GM21515 (cell line): ENCODE results near the gene NUDT1.

Experiments used
- ATAC-seq: cut with Tn5 transposase; IDR thresholded peaks from one replicate; pipeline ENCODE4 v1.9.1; 2021; ENCODE audit not compliant: unreplicated experiment

Gene NUDT1

DNA sequence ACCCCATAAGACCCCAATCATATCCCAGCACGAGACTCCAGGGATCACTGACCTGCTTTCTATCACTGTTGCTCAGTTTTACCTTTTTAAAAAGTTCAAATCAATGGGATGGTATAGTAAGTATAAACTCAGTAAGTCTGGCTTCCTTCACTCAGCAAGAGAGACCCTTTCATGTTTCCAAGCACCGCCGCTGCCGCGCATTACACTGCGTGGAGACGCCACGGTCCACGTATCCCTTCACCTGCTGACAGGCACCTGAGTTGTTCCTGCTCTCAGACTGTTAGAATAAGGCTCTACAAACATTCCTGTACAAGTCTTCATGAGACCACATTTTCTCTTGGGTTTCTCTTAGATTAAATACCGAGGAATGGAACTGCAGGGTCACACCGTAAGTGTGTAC, 37.6 kb upstream of the NUDT1 start:
- no peak for ATAC-seq

DNA sequence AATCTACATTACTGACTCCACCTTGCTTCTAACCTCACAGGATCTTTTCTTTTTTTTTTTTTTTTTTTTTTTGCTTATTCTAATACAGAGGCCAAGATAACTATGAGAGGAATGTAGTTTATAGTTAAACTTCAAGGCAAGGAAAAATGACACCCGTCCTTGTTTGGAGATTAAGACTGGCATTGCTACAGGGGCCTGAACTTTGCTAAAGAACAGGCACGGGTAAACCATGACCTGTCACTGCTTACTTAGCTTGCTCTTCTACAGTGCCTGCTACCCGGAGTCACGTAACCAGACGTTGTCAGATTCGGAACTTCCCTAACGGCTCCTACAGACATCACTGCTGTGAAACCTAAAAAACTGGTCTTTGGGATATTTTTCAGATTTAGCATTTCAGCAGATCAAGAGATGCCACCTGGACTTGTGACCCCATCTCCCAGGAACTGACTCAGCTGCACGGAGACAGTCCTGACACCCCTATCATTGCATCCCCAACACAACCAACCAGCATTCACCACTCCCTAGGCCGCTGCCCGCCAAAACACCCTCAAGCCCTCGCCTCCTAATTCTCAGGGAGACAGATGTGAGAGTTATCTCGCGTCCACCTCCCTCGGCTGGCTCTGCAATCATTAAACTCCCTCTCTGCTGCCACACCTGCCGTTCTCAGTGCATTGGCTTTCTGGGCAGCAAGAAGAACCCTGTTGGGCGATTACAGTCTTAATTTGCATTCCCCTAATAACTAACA, 36.8 kb upstream of the NUDT1 start:
- no peak for ATAC-seq

DNA sequence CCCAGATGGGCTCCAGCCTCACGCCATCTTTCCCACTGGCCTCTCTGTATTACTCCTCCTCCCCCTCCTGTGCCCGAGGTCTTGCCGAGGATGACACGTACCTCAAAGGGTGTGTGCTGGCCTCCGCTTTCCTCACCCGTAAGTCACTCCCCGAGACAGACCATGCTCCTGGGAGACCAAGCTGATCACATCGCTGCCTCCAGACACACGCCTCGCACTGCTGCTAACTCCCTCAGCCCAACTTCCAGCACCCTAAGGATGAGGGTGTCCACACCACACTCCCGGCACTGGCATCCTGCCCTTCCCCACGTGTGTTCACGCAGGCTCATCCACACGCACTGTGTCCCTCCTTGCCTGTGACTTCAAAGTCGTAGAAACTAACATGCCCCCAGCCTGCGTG, 33.3 kb upstream of the NUDT1 start:
- no peak for ATAC-seq

DNA sequence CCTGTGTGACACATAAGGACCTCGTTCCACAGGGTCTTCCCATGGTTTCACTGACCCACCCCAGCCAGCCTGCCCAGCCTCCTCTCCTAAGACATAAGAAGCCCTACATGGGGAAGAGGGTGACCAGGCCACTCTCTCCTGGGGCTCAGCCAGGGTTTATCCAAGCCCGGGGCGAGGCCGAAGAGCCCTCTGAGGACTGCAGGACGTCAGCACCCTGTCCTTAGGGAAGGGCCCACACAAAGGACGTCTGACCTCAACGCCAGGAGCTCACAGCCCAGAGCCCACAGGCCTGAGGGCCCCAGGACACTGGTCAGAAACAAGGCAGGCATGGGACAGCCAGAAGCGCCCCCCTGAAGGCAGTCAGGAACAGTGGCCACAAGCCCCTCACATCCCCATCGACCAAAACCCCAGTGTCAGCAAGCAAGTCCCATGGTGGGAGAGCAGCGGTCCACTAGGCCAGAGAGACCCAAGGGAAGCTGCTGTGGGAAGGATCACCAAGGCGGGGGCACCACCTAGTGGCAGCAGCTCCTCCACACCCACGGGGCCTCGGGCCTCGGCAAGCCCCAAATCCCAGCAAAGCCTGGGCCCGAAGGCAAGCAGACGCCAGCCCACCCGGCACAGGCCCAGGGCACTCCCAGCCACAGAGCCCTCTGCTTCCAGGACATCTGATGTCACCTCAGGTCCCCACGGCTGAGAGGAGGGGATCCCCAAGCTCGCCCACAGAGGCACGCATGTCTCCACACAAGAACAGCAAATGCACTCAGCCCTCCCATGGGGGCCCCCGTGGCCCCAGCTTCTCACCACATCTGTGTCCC, 32.7 kb upstream of the NUDT1 start:
- no peak for ATAC-seq

DNA sequence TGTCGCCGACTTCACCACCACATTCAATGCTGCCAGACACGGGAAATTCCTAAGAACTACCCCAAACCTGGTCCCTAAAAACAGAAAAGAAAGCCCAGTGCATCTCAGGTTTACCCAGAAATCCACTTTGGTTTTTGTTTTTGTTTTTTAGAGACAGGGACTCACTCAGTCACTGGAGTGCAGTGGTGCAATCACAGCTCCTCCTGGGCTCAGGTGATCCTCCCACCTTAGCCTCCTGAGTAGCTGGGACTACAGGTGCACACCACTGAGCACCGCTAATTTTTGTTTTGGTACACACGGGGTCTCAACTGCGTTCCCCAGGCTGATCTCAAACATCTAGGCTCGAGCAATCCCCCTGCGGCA, 32.1 kb upstream of the NUDT1 start:
- no peak for ATAC-seq

DNA sequence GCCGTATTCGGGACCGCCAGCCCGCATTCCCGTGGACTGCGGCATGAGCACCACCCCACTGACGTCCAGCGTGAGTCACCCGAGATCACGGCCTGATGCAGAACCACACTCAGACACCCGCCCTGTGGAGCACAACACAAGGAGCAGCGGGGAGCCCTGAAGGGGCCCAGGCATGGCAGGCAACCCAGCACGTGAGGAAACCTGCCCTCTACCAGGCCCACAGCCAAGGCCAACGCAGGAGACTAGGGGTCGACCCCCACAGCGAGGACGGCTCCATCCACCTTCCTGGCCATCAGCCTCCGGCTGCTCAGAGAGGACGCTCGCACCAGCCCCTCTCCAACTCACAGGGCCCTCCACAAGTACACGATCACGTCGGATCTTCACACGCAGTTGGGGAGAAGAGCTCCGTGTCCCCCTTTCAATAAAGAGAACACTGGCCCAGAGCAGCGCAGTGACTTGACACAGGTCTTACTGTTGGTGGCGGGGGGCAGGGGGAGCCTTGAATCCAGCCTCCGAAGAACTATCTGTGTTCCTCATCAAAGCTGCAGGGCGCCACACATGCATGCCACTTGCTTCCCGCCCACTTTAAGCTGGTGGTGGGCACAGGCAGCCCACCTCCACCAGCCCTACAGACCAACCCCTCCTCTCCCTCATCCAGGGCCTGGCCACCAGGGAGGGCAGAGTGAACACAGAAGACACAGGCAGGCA, 31.3 kb upstream of the NUDT1 start:
- ATAC-seq: no peak

DNA sequence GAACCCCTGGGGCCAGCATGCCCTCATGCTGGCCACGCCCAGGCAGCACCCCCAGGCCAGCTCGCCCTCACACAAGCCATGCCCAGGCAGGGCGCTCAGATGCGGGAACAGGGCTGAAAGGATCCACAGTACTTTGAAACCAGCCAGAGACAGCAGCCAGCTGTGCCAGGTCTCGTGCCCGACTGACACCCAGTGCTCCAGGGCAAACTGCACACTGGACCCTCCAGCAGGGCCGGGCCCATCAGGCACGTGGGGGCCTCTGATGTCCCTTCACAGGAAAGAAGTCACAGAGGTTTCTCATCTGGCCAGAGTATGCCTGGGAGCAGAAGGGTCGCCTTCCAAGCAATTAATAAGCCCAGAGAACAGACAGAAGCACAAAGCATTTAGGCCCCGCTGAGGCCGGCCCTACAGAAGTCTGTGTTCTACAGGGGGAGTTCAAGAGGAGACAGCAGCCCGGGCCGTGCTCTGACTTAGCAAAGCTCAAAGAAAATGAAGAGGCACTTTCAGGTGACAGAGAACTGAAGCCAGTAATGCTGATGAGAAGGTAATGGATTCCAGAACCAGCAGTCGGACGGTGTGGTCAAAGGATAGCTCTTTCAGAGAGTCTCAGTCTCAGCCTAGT, 30.7 kb upstream of the NUDT1 start:
- ATAC-seq: no peak

DNA sequence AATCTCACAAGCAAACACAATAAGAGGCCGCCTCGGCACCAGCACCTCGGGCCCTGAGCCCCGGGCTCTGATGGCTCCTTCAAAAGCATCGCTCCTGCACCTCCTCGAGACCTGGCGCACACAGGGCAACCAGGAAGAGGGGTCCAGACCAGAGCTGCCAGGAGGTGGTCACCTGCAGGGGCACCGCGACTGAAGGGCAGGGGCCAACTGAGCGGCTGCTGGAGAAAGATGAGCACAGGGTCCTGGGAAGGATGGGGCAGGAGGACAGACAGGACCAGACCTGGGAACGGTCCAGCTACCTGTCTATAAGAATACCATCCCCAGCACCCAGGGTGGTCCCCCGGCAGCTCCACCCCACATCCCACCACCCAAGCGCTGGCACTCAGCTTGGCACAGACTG, 30.1 kb upstream of the NUDT1 start:
- ATAC-seq: no peak

DNA sequence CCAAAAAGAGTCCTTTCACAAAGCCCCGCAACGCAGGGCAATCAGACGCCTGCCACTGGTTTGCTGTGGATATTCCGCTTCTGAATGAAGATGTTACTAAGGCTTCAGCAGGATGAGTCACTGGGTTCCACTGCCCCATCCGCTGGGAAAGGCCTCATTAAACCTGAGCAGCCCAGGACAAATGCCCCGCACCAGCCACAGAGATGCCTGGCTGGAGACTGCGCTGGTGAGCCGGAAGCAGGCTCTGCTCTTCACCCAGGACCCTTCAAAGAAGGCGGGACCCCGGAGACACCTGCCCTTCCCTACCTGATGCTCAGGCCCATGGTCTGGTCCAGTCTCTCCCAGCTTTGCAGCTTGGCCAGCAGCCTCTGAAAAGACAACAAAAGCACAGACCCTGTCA, 29.1 kb upstream of the NUDT1 start:
- no peak for ATAC-seq

DNA sequence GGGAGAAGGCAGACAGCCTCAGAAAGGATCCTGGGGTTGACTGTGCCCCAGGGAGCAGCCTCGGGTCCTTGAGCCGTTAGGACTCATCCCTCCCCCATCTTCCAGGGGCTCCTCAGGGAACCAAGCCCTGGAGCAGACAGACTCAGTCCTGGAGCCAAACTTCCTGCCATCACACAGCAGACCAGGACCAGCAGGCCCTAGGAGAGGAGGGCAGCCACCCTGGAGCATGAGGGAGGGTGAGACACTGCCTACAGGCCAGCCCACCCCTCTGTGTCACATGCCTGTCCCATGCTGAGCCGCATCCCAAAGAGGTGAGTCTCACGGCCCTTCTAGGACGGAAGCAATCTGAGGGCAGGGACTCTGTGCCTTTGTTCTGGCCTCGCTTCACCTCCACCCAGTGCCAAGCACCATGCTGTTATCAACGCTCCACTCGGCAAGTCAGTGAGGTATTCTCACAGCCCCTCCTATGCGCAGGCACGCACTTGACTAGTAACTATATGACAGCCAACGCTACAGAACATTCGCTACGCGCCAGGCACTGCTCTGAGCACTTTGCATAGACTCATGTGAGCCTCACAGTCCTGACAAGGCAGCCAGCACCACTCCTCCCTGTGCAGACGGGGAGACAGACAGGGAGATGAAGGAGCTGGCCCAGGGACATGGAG, 28.3 kb upstream of the NUDT1 start:
- ATAC-seq: no peak

DNA sequence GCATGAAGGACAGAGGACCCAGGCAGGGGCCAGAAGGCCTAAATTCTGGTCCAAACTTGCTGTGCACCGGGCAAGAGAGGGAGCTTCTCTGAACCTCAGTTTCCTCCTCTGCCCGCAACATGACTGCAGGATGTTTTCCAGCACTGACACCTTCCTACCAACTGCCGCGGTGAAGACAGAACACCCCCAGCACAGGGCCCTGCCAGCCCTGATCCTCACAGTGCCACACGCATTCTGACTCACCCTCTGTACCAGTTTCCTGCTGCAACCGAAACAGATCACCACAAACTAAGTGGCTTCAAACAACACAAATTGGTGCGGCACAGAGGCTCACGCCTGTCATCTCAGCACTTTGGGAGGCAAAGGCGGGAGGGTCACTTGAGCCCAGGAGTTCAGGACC, 27.4 kb upstream of the NUDT1 start:
- no peak for ATAC-seq

DNA sequence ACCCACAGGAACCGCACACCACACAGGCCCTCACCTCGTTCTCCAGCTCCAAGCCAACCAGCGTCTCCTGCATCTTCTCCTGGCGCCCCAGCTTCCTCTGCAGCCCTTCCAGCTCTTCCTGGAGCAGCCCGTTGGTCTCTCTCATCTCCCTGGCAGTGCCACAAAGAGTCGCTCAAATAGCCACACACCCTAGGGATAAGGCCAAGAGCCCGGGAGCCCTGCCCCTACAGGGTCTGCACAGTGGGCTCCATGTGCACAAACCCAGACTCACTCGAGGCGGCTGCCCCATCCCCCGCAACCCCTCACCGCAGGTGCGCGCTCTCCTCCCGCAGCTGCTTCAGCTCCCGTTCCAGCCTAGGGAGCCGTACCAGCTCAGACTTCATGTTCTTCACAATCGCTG, 26.2 kb upstream of the NUDT1 start:
- ATAC-seq: no peak

DNA sequence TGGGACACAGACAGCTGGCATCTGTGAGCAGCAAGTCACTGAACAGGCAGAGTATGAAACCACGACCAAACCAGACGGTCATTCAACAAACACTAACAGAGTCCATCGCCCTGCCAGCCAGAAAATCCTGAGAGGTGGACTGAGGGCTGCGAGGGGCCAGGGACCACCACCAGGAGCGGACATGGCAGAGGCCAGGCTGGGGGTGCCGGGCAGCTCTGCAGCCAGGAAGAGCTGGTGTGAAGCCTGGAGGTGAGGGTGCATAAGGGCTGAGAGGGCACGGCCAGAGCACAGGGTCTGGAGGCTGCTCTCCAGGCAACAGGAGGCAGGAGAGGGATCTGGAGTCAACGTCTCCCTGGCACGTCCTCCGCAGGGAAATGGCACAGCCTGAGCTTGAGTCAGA, 24.8 kb upstream of the NUDT1 start:
- no peak for ATAC-seq

DNA sequence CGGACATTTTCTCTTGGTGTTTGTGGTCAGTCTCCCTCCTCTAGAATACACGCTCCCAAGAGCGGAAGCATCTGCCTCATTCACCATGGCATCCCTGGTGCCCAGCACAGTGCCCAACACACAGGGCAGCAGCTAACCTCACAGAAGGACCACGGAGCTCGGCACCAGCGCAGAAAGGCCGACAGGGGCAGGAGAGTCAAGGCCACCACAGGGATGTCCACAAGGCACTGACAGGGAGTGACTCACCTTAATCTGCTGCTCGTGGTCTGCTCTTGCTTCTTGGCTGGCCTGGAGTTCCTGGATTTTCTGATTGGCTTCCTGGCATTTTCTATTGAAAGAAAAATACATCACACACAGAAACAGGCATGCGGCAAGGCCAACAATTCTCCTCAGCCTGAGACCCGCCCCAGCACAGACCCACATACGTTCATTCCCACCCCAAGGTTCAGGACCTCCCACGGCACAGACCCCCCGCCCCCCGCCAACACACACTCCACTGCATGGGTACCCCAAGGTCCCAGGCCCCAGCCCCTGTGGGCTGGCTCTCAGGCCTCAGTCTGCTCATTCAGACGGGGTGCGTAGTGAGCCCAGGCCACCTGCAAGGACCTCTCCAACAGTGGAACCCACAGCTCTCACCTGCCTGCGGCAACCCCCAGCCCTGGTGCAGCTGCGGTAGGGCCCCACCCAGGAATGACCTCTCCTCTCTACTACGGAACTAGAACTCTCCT, 24.1 kb upstream of the NUDT1 start:
- no peak for ATAC-seq

DNA sequence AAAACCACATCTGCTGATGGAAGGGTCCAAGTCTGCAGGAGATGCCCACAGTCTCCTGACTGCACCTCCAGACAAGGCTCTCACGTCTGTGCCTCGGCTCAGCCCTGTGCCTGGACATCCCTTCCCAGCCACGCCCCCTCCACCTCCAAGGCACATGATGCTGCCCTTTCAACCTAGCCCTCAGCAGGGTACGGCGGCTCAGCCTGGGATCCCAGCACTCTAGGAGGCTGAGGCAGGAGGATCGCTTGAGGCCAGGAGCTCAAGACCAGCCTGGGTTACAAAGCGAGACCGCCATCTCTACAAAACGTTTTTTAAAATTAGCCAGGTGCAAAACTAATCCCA, 23.6 kb upstream of the NUDT1 start:
- ATAC-seq: no peak

DNA sequence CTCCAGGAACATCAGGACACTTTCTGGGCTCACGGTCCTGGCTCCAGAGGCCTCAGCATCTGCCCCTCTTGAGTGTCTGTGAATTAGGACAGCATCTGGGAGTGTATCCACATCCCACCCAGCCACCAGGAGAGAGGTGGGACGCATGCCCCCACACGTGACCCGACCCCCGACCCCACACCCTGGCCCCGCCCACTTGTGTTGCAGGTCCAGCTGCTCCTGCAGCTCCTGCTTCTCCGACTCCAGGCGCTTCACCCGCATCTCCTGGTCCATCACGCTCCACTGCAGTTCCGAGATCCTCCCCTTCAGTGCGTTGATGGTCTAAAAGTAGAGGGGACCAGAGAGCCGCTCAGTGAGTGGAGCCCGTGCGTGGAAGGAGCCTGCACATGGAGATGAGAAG, 22.9 kb upstream of the NUDT1 start:
- ATAC-seq: no peak

DNA sequence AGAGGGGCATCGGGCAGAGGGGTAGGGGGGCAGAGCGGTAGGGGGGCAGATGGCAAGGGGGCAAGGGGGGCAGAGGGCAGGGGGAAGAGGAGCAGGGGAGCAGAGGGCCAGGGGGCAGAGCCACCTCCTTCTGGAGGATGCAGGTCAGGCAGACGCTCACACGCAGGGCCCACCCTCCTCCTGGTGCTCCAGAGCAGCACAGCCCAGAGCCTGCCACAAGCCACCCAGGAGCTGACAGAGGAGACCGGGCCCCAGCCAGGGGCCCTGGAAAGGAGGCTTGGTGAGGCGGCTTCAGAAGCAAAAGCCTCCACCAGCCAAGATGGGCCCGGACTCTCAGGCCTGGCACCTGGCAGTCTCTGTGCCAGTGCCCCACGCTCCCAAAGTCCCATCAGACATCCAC, 22.4 kb upstream of the NUDT1 start:
- no peak for ATAC-seq

DNA sequence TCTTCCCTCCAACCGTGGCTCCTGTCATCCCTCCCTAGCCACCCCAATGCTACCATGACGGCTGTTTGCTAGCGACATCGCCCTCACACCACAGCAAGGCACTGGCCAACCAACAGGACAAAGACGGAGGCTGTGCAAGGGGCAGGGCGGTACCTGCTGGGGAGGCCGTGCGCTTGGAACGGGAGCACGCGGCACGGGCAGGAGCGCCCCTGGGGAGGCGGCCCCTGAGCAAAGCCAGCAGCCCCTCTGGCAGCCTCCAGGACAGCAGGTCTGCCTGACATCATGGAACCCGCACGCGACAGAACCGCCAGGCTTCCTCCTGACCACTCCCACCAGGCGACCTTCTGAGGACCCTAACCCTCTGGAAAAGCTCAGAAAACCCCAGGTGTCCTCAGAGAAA, 22.0 kb upstream of the NUDT1 start:
- no peak for ATAC-seq

DNA sequence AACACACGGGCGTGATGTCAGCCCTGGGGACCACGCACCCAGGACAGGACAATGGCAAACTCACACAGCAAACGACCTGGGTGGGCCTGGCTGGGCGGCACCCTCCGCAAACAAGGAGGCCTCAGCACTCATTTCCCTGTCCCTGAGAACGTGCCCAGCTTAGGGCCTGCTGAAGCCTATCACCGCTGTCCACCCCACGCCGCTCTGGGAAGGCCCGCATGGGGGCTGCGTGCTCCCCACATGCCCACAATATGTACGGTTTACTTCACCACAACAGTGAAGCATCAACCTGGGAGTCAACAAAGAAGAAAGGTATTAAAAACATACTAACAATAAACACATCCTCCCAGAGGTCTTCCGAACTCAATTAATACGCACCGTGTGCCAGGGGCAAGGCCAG, 21.5 kb upstream of the NUDT1 start:
- ATAC-seq: no peak

DNA sequence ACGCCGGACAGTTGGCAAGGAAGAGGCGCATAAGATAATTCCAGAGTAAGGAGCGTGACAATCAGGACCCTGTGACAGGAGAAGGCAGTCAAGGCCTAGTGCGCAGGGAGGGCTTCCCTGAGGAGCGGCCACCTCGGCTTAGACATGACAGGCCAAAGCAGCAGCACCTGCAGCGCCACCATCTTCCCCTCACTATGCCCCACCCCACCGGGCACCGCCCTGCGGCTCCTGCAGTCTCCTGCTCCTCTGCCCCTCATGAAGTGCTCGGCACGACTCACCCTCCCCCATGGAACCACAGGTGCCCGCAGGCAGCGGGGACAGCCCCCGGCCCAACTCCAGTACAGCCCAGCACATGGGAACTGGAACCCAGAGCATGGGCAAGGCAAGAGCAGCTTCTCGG, 21.1 kb upstream of the NUDT1 start:
- ATAC-seq: no peak

DNA sequence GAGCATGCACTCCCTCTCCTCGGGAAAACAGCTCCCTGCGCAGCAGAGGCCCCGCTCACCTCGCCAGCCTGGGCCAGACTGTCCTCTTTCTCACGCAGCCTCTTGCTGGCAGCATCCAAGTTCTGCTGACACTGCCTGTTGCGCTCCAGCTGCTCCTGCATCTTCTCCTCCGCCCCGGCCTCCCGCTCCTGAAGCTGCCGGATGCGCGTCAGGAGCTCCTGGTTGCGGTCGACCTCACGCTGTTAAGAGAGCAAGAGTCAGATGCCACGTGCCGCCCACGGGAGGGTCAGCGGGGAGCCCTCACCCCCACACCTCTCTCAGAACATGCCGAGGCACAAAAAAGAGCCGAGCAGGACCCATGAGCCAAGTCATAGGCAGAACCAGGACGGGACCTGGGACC, 19.5 kb upstream of the NUDT1 start:
- ATAC-seq: no peak
